Sigmoid colon (tissue), 7 donors: Measurements from ENCODE around the gene HCCS. TPM values are rescaled to one million over a fixed set of nuclear protein-coding genes. Genes with fewer than 3 reads are reported as not detected.

ENCODE experiments used
- DNase-seq: peaks from one replicate; pipeline ENCODE4 v3.0.0-alpha.2; 2019
- H3K27ac ChIP-seq, 4 donors: fragments of 200-600 bp; sonication (generic); one replicate each; pipeline ENCODE4 v1.5.1; 2016 to 2019; ENCODE audit warnings: mild to moderate bottlenecking in 1 of 4
- H3K27me3 ChIP-seq, 3 donors: fragments of 200-600 bp; sonication (generic); one replicate each; pipeline ENCODE4 v1.5.1; 2019; ENCODE audit warnings: mild to moderate bottlenecking in 1 of 3
- H3K36me3 ChIP-seq, 4 donors: fragments of 200-600 bp; sonication (generic); one replicate each; pipeline ENCODE4 v1.5.1; 2016 to 2019
- H3K4me1 ChIP-seq, 4 donors: fragments of 200-600 bp; sonication (generic); one replicate each; pipeline ENCODE4 v1.5.1; 2017 to 2019
- H3K4me3 ChIP-seq, 4 donors: fragments of 200-600 bp; sonication (generic); one replicate each; pipeline ENCODE4 v1.5.1; 2017 to 2019; ENCODE audit warnings: mild to moderate bottlenecking in 2 of 4, moderate library complexity in 1 of 4
- H3K9me3 ChIP-seq, 4 donors: fragments of 200-600 bp in 3 of 4; sonication (generic) in 3 of 4; one replicate each; pipeline versions ENCODE4 v1.5.1 to v1.6.1; 2013 to 2019
- CTCF ChIP-seq, 4 experiments: fragments of 450-650 bp in 3 of 4; fragments of 200-600 bp in 1 of 4; IDR thresholded peaks; one replicate each; pipeline ENCODE4 v1.5.1; 2016 to 2019; ENCODE audit warnings: antibody characterized with exemption in 4 of 4, mild to moderate bottlenecking in 3 of 4, moderate library complexity in 2 of 4
- EP300 ChIP-seq, 4 donors: sonication (generic); formaldehyde crosslinking; IDR thresholded peaks; one replicate each; pipeline ENCODE4 v1.6.1; 2017; ENCODE audit warnings: antibody characterized with exemption in 4 of 4
- POLR2A ChIP-seq, 2 donors: fragments of 450-650 bp; IDR thresholded peaks; one replicate each; pipeline ENCODE4 v1.6.1; 2016; ENCODE audit warnings: antibody characterized with exemption in 2 of 2, mild to moderate bottlenecking in 2 of 2, moderate library complexity in 2 of 2
- POLR2AphosphoS5 ChIP-seq, 4 donors: sonication (generic); formaldehyde crosslinking; IDR thresholded peaks; one replicate each; pipeline ENCODE4 v1.6.1; 2017; ENCODE audit warnings: antibody characterized with exemption in 4 of 4
- WGBS, 2 donors: extraction: QIAGEN DNeasy Blood & Tissue Kit; methylation state at CpG; one replicate each; pipeline ENCODE4 v1.1.7; 2013; 5-methylcytosine and 5-hydroxymethylcytosine counted together
- intact Hi-C: fragments of 100-400 bp; cut with DNase I; formaldehyde crosslinking; loops from one replicate; pipeline ENCODE4 v1.15.1; 2023
- polyA plus RNA-seq, 3 donors: library from polyadenylated mRNA; stranded (reverse); fragments of 200-250 nt; gene quantifications; one replicate each; pipeline ENCODE4 v1.2.3, GENCODE V29; 2013
- small RNA-seq, 3 donors: library from RNA; depleted of rRNA; stranded (forward); fragments of <200 nt; gene quantifications; one replicate each; pipeline ENCODE3, GENCODE V24; 2016
- total RNA-seq, 4 donors: library from RNA; depleted of rRNA; stranded (reverse); fragments of >200 nt; gene quantifications; one replicate each; pipeline ENCODE4 v1.1.0, GENCODE V29; 2016
- donor health status: healthy with polysubstance abuse.
- donor health status: Bipolar disorder and iron deficiency.
- donor health status: healthy.

HCCS gene
- total and polyA plus RNA-seq, 7 donors: 13.3 to 59.6 (median 20.7) TPM

GRCh38 chrX:11171956-11172355 is 60.8 kb downstream of the HCCS start:
- Histone ChIP-seq H3K4me3 (no peak overlapping the region), H3K36me3 (peaks cover 0 to 32% (median 0%) of the 10 kb centered on the region in 4 donors), H3K9me3 (no peaks in the 10 kb centered on the region), H3K4me1 (no peaks in the 10 kb centered on the region), H3K27me3 (no peaks in the 10 kb centered on the region), H3K27ac (peak overlapping the region in 1 of 4 donors; percentile 14)
- no peak for TF ChIP-seq CTCF (IDR thresholded peaks at IDR 0.05)
- TF ChIP-seq POLR2AphosphoS5 (IDR thresholded peaks at IDR 0.05): no peak
- no peak for TF ChIP-seq EP300 (IDR thresholded peaks at IDR 0.05)
- TF ChIP-seq POLR2A (IDR thresholded peaks at IDR 0.05): no peak
- intact Hi-C loops: no loop called here
- DNase-seq: no peak
- WGBS, 2 donors: 85 to 86% methylated on average over 4 of the region's 4 CpGs

GRCh38 chrX:11172415-11172814 is 61.3 kb downstream of the HCCS start:
- 91 to 94% methylated on average over 4 of the region's 4 CpGs for WGBS, 2 donors
- H3K27ac ChIP-seq: peak overlapping the region in 2 of 4 donors; percentile 14 to 30
- H3K9me3 ChIP-seq: no peaks in the 10 kb centered on the region
- intact Hi-C loops: no loop called here
- H3K36me3 ChIP-seq: peaks cover 0 to 28% (median 0%) of the 10 kb centered on the region in 4 donors
- TF ChIP-seq CTCF (IDR thresholded peaks at IDR 0.05): no peak
- no peak for TF ChIP-seq POLR2A (IDR thresholded peaks at IDR 0.05)
- TF ChIP-seq EP300 (IDR thresholded peaks at IDR 0.05): no peak
- no peak for TF ChIP-seq POLR2AphosphoS5 (IDR thresholded peaks at IDR 0.05)
- no peak overlapping the region for H3K4me3 ChIP-seq
- no peaks in the 10 kb centered on the region for H3K4me1 ChIP-seq
- H3K27me3 ChIP-seq: no peaks in the 10 kb centered on the region
- DNase-seq: no peak

Small RNAs within 50 kb of the gene (small RNA-seq; reads per million reads assigned to genes)
- gene RF00019 (0 reads per million in 3 donors), gene RF02271 (0 reads per million in 3 donors)

Other genes with a start within 250 kb of the HCCS start
- gene AMELX, start 182.1 kb downstream of the HCCS start, total RNA-seq: not detected
- gene AMELX, start 182.1 kb downstream of the HCCS start, polyA plus RNA-seq: not detected